ENCODE results near the gene IL10.

GRCh38 chr1:206799311-206799710, 27.0 kb upstream of the IL10 start:
- TF ChIP-seq CTCF (conservative IDR thresholded peaks at IDR 0.05; ENCODE audit: low read length): no peak
- TF ChIP-seq EZH2phosphoT487 (IDR thresholded peaks at IDR 0.05; ENCODE audit: borderline replicate concordance, low read depth, low read length): no peak
